Aorta (tissue), 5 donors: ENCODE measurements around the gene SIRT3. TPM values are rescaled to one million over a fixed set of nuclear protein-coding genes. Genes with fewer than 3 reads are reported as not detected.
"Not testable (repeated sequence)": the region's sequence is repeated elsewhere in the genome, so short reads cannot be mapped to it uniquely, and the experiment has no call there.

ENCODE experiments used
- ATAC-seq: fragments of 200-7000 bp; cut with Tn5 transposase; one replicate; pipeline ENCODE4 v1.9.1; 2022; ENCODE audit warnings: moderate library complexity; ENCODE audit not compliant: low FRiP score
- DNase-seq, 2 donors: peaks; one replicate each; pipeline ENCODE4 v3.0.0-alpha.2; 2020
- H3K27ac ChIP-seq, 2 donors: one replicate each; pipeline ENCODE4 v1.5.1; 2013; ENCODE audit warnings: low read length in 2 of 2, mild to moderate bottlenecking in 2 of 2, moderate library complexity in 2 of 2, control low read depth in 1 of 2, inconsistent platforms in 1 of 2, low read depth in 1 of 2
- H3K27me3 ChIP-seq, 2 donors: one replicate each; pipeline ENCODE4 v1.6.1; 2013; ENCODE audit warnings: control low read depth in 1 of 2, low read length in 1 of 2, mild to moderate bottlenecking in 1 of 2, moderate library complexity in 1 of 2; ENCODE audit not compliant: insufficient read depth in 2 of 2, control insufficient read depth in 1 of 2
- H3K36me3 ChIP-seq, 2 donors: one replicate each; pipeline ENCODE4 v1.6.1; 2013; ENCODE audit warnings: control low read depth in 1 of 2, low read length in 1 of 2, mild to moderate bottlenecking in 1 of 2; ENCODE audit not compliant: insufficient read depth in 2 of 2, control insufficient read depth in 1 of 2
- H3K4me1 ChIP-seq, 2 donors: one replicate each; pipeline ENCODE4 v1.6.1; 2013; ENCODE audit warnings: low read length in 2 of 2, control low read depth in 1 of 2, mild to moderate bottlenecking in 1 of 2, moderate library complexity in 1 of 2; ENCODE audit not compliant: insufficient read depth in 2 of 2, control insufficient read depth in 1 of 2
- H3K4me3 ChIP-seq, 2 donors: one replicate each; pipeline ENCODE4 v1.5.1; 2013; ENCODE audit warnings: low read length in 2 of 2, control low read depth in 1 of 2, mild to moderate bottlenecking in 1 of 2
- H3K9me3 ChIP-seq: one replicate; pipeline ENCODE4 v1.6.1; 2013; ENCODE audit warnings: mild to moderate bottlenecking, low read length; ENCODE audit not compliant: control insufficient read depth
- WGBS, 2 donors: extraction: QIAGEN DNeasy Blood & Tissue Kit; methylation state at CpG; one replicate each; pipeline ENCODE4 v1.1.7; 2013; 5-methylcytosine and 5-hydroxymethylcytosine counted together
- intact Hi-C, 2 donors: fragments of 100-400 bp; cut with DNase I; formaldehyde crosslinking; loops; one replicate each; pipeline versions ENCODE4 v1.14.2 to v1.15.0; 2022
- polyA plus RNA-seq, 2 donors: library from polyadenylated mRNA; stranded (reverse); fragments of 200-250 nt; gene quantifications; one replicate each; pipeline ENCODE4 v1.2.3, GENCODE V29; 2013
- total RNA-seq, 2 donors: library from RNA; stranded (reverse); fragmentation: NEBNext Ultra II Directional; extraction: Animal tissue kit (Norgen Biotek cat#: 25700); gene quantifications; one replicate each; pipeline ENCODE4 v1.2.1, GENCODE V29; 2021
- donor health status: healthy with polysubstance abuse.
- donor health status: Bipolar disorder and iron deficiency.
- donor health status: DM: no; HTN: no; CAD: no.
- donor health status: DM: no; HTN: no; CAD: no.
- donor health status: DM: yes; HTN: yes; CAD: no.

SIRT3 gene
- total and polyA plus RNA-seq, 4 donors, result 8.6 to 24.8 (median 16.2) TPM

DNA sequence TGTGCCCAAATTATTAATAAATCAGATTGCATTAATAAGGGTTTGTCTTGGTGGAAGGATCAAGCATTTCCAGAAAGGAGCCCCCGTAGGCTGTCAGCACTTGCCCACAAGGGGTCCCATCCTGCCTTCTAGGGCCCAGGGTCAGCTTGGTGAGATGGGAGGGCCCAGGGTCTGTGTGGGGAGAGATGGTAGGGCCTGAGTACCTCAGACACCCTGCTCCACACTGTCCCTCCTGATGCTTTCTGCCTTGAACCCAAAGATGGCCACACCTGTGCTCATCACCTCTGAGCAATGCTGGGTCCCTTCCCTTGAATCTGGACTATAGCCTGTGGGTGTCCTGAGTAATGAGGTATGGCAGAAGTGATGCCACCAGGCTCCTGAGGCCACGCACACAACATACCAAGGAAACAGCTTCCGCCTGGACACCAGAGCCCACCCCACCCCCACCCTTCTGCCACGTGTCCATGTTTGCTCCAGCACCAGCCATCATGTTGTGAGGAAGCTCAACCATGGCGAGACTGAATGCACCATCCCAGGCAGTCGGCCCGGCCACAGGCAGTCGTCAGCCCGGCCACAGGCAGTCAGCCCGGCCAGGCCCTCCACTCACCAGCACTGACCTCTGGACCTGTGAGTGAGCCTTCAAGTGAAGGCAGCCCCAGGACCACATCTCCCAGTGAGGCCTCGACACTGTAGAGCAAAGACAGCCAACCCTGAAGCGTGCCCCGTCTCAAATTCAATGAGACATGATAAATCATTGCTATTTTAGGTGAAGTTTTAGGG lies 35.7 kb downstream of the SIRT3 start:
- 89 to 90% methylated on average over 13 of the region's 13 CpGs for WGBS, 2 donors
- Histone ChIP-seq H3K27ac (no peak overlapping the region), H3K27me3 (no peaks in the 10 kb centered on the region), H3K36me3 (peaks cover 0 to 1% of the 10 kb centered on the region in 2 donors), H3K9me3 (no peaks in the 10 kb centered on the region), H3K4me1 (no peaks in the 10 kb centered on the region), H3K4me3 (no peak overlapping the region)
- ATAC-seq, result no peak
- intact Hi-C loops, result no loop called here
- DNase-seq, result peak in 1 of 2 donors; percentile 67

DNA sequence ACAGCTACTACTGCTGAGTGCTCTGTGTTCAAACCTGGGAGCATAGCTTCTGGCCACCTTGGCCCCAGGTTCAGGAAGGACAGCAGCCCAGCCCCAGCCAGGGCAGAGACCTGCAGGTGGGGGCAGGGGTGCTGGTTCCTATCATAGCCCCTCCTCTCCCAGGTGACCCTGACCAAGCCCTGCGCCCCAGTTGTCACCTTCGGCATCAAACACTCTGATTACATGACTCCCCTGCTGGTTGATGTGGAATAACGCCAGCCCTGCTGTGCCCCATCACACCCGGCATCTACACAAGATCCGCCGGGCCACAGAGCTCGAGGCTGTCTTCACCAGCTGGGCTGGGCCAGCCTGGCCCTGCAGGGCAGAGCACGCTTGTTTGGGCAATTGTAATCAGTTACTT lies 36.4 kb downstream of the SIRT3 start:
- intact Hi-C loops, result no loop called here
- Histone ChIP-seq H3K27me3 (no peaks in the 10 kb centered on the region), H3K27ac (no peak overlapping the region), H3K36me3 (no peaks in the 10 kb centered on the region), H3K4me3 (no peak overlapping the region), H3K4me1 (no peaks in the 10 kb centered on the region), H3K9me3 (no peaks in the 10 kb centered on the region)
- ATAC-seq (no peak), DNase-seq (peak in 1 of 2 donors; percentile 73)
- 70 to 74% methylated on average over 8 of the region's 8 CpGs for WGBS, 2 donors

DNA sequence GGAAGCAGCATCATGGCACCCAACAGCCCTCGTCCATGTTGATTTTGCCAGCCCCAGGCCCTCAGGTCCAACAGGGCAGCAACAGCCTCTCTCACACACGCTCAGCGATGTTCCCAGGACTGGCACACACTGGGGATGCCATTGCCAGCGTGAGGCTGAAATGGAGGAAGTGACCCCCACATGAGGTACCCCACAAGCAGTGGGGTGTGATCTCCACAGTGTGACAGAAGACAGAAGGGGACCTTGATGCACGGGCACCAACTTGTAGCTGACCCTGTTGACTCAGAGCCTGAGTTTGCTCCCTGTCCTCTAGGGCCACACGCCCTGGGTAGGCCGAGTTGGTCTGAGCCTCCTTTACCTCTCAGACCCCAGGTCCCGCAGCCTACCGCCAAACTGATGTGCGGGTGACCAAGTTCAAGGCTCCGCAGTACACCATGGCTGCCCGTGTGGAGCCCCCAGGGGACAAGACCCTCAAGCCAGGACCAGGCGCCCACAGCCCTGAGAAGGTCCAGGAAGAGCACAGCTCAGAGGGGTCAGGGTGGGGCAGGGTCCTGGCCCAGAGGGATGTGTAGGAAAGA lies 37.0 kb downstream of the SIRT3 start:
- DNase-seq, result peak in 1 of 2 donors; percentile 65
- WGBS, 2 donors, result 79 to 83% methylated on average over 13 of the region's 13 CpGs
- intact Hi-C loops, result no loop called here
- no peaks in the 10 kb centered on the region for H3K9me3 ChIP-seq
- no peaks in the 10 kb centered on the region for H3K36me3 ChIP-seq
- H3K4me3 ChIP-seq, result no peak overlapping the region
- no peaks in the 10 kb centered on the region for H3K27me3 ChIP-seq
- no peak overlapping the region for H3K27ac ChIP-seq
- ATAC-seq, result no peak
- H3K4me1 ChIP-seq, result no peaks in the 10 kb centered on the region

DNA sequence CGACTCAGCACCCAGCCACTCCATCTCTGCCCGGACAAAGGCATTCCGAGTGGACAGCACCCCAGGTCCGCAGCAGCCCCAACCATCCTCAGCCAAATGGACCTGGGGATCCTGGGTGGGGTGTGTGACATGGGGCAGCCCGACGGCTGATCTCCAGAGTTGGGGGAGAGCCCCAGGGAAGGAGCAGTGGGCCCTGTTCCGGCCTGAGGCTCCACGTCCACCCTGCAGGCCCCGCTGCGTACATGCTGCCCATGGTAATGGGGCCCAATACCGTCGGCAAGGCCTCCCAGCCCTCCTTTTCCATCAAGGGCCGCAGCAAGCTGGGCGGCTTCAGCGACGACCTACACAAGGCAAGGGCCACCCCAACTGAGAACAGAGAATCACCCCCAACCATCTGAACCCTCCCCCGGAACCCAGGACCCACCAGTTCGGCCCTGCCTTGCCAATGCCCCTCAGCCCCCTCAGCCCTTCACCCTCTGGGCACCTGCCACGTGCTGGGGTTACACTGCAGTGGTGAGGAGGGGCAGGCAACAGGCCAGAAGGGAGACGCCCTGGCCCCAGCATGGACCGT lies 37.8 kb downstream of the SIRT3 start:
- intact Hi-C loops, result no loop called here
- peak; percentile 46 to 73 for DNase-seq

DNA sequence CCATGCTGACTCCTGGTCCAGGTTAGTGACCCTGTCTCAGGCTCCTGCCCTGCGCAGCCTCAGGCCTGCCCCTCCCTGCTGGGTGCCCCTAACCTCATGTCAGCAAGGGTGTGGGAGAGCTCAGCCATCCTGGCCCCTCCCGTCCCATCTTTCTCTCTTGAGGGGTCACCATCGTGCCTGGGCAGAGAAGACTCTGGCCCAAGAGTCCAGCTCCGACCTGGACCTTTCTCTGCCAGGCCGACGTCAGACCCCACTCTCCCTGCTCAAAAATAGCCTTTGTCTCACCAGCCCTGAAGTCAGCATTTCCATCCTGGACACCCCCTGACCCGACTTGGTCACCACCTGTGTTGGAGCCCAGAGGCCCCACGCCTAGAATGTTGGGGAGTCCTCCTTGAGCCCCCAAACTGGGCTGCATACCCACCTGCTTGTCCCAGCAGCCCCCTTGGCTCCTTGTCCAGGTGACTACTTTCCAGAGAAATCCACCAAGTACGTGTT lies 38.4 kb downstream of the SIRT3 start:
- Histone ChIP-seq H3K9me3 (no peaks in the 10 kb centered on the region), H3K27me3 (no peaks in the 10 kb centered on the region), H3K36me3 (no peaks in the 10 kb centered on the region), H3K27ac (no peak overlapping the region), H3K4me3 (no peak overlapping the region), H3K4me1 (no peaks in the 10 kb centered on the region)
- DNase-seq (peak in 1 of 2 donors; percentile 25), ATAC-seq (peak; percentile 3)
- 73 to 79% methylated on average over 9 of the region's 9 CpGs for WGBS, 2 donors
- intact Hi-C loops, result no loop called here

More for the DNA sequence above, 37.8 kb downstream of the SIRT3 start:
- no peak for ATAC-seq
- no peaks in the 10 kb centered on the region for H3K4me1 ChIP-seq
- H3K27ac ChIP-seq, result no peak overlapping the region
- no peaks in the 10 kb centered on the region for H3K9me3 ChIP-seq
- H3K36me3 ChIP-seq, result no peaks in the 10 kb centered on the region
- WGBS, 2 donors, result 82 to 84% methylated on average over 21 of the region's 21 CpGs
- H3K4me3 ChIP-seq, result no peak overlapping the region
- H3K27me3 ChIP-seq, result no peaks in the 10 kb centered on the region

DNA sequence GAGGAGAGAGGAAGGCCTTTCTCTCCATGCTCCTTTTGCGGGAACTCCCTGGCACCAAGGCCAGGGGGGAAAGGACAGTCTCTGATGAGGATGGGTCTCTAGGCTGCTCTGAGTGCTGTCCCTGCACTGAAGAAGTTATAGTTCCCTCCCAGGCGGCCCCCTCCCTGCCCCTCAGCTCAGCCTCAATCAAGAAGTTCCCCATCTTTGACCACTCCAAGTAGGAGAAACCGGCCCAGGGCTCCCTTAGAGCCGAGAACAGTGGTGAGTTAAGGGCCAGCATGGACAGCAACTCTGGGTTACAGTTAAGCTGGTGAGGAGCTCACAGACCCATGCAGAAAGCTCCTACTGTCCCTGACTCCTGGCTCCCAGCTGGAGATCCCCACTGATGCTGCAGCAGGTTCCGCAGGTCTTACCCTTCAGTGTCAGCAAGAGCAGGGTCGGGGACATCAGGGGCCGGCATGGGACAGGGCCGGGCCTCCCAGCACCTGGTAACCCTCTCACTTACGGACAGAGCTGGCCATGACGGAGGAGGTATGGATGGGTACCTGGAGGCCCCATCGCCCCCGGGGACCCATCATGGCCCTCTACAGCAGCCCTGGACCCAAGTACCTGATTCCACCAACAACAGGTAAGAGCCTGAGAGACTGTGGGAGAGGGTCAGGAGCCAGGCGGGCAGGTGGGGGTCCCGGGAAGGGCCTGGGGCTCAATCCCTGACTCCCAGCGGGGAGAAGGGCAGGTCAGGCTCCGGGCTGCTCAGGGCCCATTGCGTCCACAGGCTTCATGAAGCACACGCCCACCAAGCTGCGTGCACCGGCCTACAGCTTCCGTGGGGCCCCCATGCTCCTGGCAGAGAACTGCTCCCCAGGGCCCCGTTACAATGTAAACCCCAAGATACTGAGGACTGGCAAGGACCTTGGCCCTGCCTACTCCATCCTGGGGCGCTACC lies 39.1 kb downstream of the SIRT3 start:
- no peaks in the 10 kb centered on the region for H3K27me3 ChIP-seq
- 71 to 77% methylated on average over 23 of the region's 23 CpGs for WGBS, 2 donors
- no peak overlapping the region for H3K27ac ChIP-seq
- DNase-seq, result peak; percentile 36 to 72
- H3K4me1 ChIP-seq, result no peaks in the 10 kb centered on the region
- H3K4me3 ChIP-seq, result no peak overlapping the region
- H3K9me3 ChIP-seq, result no peaks in the 10 kb centered on the region
- no peaks in the 10 kb centered on the region for H3K36me3 ChIP-seq
- intact Hi-C loops, result no loop called here
- ATAC-seq, result peak; percentile 20

DNA sequence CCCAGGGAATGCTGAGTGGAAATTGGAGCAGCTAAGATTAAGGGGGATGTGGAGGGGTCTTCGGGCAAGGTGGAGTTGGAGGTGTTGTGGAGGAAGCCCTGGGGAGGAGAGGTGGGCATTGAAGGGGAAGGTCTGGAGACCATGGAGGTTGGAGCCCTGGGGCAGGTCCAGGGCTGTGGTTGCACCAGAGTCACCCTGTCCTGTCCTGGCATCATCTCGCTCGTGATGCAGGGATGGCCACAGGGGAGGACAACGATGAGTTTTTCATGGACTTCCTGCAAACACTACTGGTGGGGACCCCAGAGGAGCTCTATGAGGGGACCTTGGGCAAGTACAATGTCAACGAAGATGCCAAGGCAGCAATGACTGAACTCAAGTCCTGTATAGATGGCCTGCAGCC lies 42.7 kb downstream of the SIRT3 start:
- H3K4me3 ChIP-seq, intact Hi-C loops, H3K27ac ChIP-seq, ATAC-seq, H3K36me3 ChIP-seq, H3K9me3 ChIP-seq, H3K4me1 ChIP-seq, H3K27me3 ChIP-seq: not testable (repeated sequence)
- WGBS, 2 donors, result 74 to 76% methylated on average over 5 of the region's 5 CpGs
- peak; percentile 41 to 65 for DNase-seq

DNA sequence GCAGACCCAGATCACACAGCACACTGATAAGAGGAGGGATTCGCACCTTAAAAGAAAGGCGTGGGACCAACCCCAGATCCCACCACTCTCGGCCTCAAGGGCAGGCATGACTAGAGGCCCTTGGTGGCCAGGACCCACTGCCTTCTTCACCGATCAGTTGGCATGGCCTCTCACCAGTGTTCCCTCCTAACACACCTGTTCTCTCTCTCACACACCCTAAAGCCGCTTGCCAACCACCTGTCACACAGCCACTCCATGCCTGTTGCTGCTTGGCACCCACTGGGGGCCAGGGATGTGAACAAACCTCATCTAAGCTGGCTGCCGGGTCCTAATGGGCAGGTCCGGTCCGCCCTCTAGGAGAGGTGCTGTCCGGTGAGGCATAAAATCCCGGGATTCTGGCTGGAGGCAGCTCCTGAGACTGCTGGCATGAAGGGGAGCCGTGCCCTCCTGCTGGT lies 43.4 kb downstream of the SIRT3 start, which contains the start of gene SCGB1C1:
TSS of gene SCGB1C1 (plus strand) at position 405 of the 455 bp plus-strand sequence. CDS start at position 427, 22 bp downstream.
- H3K9me3 ChIP-seq, H3K27ac ChIP-seq, intact Hi-C loops, H3K4me1 ChIP-seq, H3K36me3 ChIP-seq, H3K27me3 ChIP-seq, H3K4me3 ChIP-seq: not testable (repeated sequence)
- WGBS, 2 donors, result 79 to 82% methylated on average over 5 of the region's 11 CpGs
- DNase-seq, result peak in 1 of 2 donors; percentile 15
- peak; percentile 3 for ATAC-seq
